Astrocyte (in vitro differentiated cells and primary cell): Measurements from ENCODE around the gene EDNRA. TPM values are rescaled to one million over a fixed set of nuclear protein-coding genes. Genes with fewer than 3 reads are reported as not detected.

Experiments used
- DNase-seq: peaks from one replicate; pipeline ENCODE4 v3.0.0-alpha.2; 2010; ENCODE audit warnings: low read depth
- FAIRE-seq: peaks from 2 replicates; lab custom pipeline; 2011; peaks lifted over from hg19 to GRCh38; lab: Jason Lieb, UNC
- H2AFZ ChIP-seq: 2 replicates; pipeline ENCODE4 v1.6.0; 2012; ENCODE audit warnings: low read depth, low read length, inconsistent platforms
- H3K27ac ChIP-seq: 2 replicates; pipeline ENCODE4 v1.5.1; 2011; ENCODE audit warnings: low read depth, low read length, inconsistent platforms
- H3K27me3 ChIP-seq: 2 replicates; pipeline ENCODE4 v1.6.0; 2011; ENCODE audit warnings: low read length, inconsistent platforms; ENCODE audit not compliant: insufficient read depth
- H3K36me3 ChIP-seq: 2 replicates; pipeline ENCODE4 v1.5.1; 2011; ENCODE audit warnings: low read length, inconsistent platforms; ENCODE audit not compliant: insufficient read depth
- H3K4me1 ChIP-seq: 2 replicates; pipeline ENCODE4 v1.5.1; 2011; ENCODE audit warnings: low read length, inconsistent platforms; ENCODE audit not compliant: insufficient read depth
- H3K4me2 ChIP-seq: 2 replicates; pipeline ENCODE4 v1.6.0; 2012; ENCODE audit warnings: low read length, inconsistent platforms
- H3K4me3 ChIP-seq: 2 replicates; pipeline ENCODE4 v1.5.1; 2011; ENCODE audit warnings: low read depth, mild to moderate bottlenecking, low read length, inconsistent platforms; ENCODE audit not compliant: insufficient read depth
- H3K79me2 ChIP-seq: 2 replicates; pipeline ENCODE4 v1.6.0; 2012; ENCODE audit warnings: mild to moderate bottlenecking, low read length, inconsistent platforms; ENCODE audit not compliant: insufficient read depth
- H3K9ac ChIP-seq: 2 replicates; pipeline ENCODE4 v1.6.0; 2012; ENCODE audit warnings: mild to moderate bottlenecking, low read length, inconsistent platforms
- H3K9me3 ChIP-seq: 2 replicates; pipeline ENCODE4 v1.5.1; 2012; ENCODE audit warnings: low read depth, mild to moderate bottlenecking, low read length, inconsistent platforms; ENCODE audit not compliant: insufficient read depth
- H4K20me1 ChIP-seq: 2 replicates; pipeline ENCODE4 v1.6.0; 2012; ENCODE audit warnings: low read length, inconsistent platforms; ENCODE audit not compliant: insufficient read depth
- H3K27ac Mint-ChIP-seq: one replicate; pipeline ENCODE4 v1.8.0; 2021; ENCODE audit warnings: mild to moderate bottlenecking, mixed read lengths; ENCODE audit not compliant: unreplicated experiment
- H3K27me3 Mint-ChIP-seq: one replicate; pipeline ENCODE4 v1.8.0; 2021; ENCODE audit warnings: low read depth, mixed read lengths; ENCODE audit not compliant: unreplicated experiment
- H3K36me3 Mint-ChIP-seq: one replicate; pipeline ENCODE4 v1.8.0; 2021; ENCODE audit warnings: low read depth, mixed read lengths; ENCODE audit not compliant: unreplicated experiment
- H3K4me1 Mint-ChIP-seq: one replicate; pipeline ENCODE4 v1.8.0; 2021; ENCODE audit warnings: low read depth, mixed read lengths; ENCODE audit not compliant: unreplicated experiment
- H3K4me3 Mint-ChIP-seq: one replicate; pipeline ENCODE4 v1.8.0; 2021; ENCODE audit warnings: mild to moderate bottlenecking, moderate library complexity, mixed read lengths; ENCODE audit not compliant: unreplicated experiment
- H3K9me3 Mint-ChIP-seq: one replicate; pipeline ENCODE4 v1.8.0; 2021; ENCODE audit warnings: mild to moderate bottlenecking, mixed read lengths; ENCODE audit not compliant: unreplicated experiment
- EZH2 ChIP-seq: IDR thresholded peaks from 2 replicates; pipeline ENCODE4 v1.6.1; 2012; ENCODE audit warnings: mild to moderate bottlenecking, low read length, inconsistent platforms; ENCODE audit not compliant: insufficient read depth
- total RNA-seq: library from RNA; stranded (reverse); gene quantifications from 2 replicates; pipeline ENCODE4 v1.2.1, GENCODE V29; 2021
- TF ChIP-seq, protein P1 (sequence below): IDR thresholded peaks from 2 replicates; pipeline ENCODE4 v1.5.1; 2011; ENCODE audit warnings: low read depth, mild to moderate bottlenecking, inconsistent platforms, low read length, moderate library complexity; ENCODE audit not compliant: insufficient read depth

The EDNRA gene
- total RNA-seq, 1 donor from 2014 or later, result 6.4 TPM

DNA sequence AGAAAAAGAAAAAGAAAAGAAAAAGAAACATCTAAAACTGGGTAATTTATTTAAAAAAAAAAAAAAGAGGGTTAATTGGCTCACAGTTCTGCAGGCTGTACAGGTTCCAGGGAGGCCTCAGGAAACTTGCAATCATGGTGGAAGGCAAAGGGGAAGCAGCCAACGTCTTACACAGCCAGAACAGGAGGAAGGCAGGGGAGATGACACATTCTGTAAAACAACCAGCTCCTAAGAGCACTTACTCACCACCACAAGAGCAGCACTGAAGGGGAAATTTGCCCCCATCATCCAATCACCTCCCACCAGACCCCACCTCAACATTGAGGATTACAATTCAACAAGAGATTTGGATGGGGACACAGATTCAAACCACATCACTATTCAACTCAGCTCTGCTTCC is 99.5 kb downstream of the EDNRA start:
- Histone ChIP-seq H3K79me2 (no peaks in the 10 kb centered on the region), H3K4me2 (no peak overlapping the region), H3K9me3 (no peaks in the 10 kb centered on the region), H2AFZ (no peak overlapping the region), H3K36me3 (no peaks in the 10 kb centered on the region), H3K4me1 (peaks cover 15% of the 10 kb centered on the region), H3K27me3 (no peaks in the 10 kb centered on the region), H3K9ac (no peak overlapping the region), H4K20me1 (no peaks in the 10 kb centered on the region), H3K4me3 (no peak overlapping the region), H3K27ac (no peak overlapping the region)
- Mint-ChIP-seq H3K4me1 (peaks cover 14% of the 10 kb centered on the region), H3K36me3 (no peaks in the 10 kb centered on the region), H3K4me3 (no peak overlapping the region), H3K27ac (no peak overlapping the region), H3K27me3 (no peaks in the 10 kb centered on the region), H3K9me3 (peaks cover 7% of the 10 kb centered on the region)
- FAIRE-seq (no peak), DNase-seq (peak; percentile 58)
- no peak for TF ChIP-seq EZH2
- TF ChIP-seq, protein P1, sequence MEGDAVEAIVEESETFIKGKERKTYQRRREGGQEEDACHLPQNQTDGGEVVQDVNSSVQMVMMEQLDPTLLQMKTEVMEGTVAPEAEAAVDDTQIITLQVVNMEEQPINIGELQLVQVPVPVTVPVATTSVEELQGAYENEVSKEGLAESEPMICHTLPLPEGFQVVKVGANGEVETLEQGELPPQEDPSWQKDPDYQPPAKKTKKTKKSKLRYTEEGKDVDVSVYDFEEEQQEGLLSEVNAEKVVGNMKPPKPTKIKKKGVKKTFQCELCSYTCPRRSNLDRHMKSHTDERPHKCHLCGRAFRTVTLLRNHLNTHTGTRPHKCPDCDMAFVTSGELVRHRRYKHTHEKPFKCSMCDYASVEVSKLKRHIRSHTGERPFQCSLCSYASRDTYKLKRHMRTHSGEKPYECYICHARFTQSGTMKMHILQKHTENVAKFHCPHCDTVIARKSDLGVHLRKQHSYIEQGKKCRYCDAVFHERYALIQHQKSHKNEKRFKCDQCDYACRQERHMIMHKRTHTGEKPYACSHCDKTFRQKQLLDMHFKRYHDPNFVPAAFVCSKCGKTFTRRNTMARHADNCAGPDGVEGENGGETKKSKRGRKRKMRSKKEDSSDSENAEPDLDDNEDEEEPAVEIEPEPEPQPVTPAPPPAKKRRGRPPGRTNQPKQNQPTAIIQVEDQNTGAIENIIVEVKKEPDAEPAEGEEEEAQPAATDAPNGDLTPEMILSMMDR, result no peak

DNA sequence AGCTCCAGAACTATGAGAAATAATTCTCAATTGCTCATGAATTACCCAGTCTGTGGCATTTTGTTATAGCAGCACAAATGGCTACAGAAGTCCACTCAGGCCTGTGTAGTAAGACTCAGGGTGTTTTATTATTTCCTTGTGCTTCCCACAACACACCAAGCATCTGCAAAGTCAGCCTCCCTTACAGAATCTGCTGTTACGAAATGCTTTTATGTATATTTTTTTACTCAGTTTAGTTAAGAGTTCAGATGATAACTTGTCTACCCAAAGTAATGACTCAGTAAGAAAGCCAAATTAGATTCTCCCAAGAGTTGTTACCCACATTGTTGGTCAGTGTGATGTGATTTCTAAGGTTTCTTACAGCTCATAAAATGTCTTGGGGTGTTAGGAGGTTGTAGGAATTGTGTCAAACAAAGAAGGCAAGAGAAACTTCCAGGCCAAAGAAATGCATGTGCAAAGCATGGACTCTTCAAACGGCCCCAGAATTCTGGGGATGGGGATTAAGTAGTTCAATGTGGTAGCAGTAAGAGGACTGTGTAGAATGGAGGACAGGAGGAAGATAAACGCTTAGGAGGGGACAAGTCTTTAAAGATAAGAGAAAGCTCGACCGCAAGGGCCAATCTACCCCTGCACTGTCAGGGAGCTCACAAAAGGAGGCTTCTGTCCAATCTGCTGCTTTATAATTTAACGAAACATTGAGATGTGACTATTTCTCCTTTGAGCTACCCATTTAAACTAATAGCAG is 100.9 kb downstream of the EDNRA start:
- Histone ChIP-seq H3K27me3 (no peaks in the 10 kb centered on the region), H3K79me2 (no peaks in the 10 kb centered on the region), H3K4me1 (peaks cover 15% of the 10 kb centered on the region), H2AFZ (no peak overlapping the region), H3K27ac (no peak overlapping the region), H3K4me2 (no peak overlapping the region), H3K36me3 (no peaks in the 10 kb centered on the region), H3K9me3 (no peaks in the 10 kb centered on the region), H3K9ac (no peak overlapping the region), H3K4me3 (no peak overlapping the region), H4K20me1 (no peaks in the 10 kb centered on the region)
- Mint-ChIP-seq H3K36me3 (no peaks in the 10 kb centered on the region), H3K9me3 (peaks cover 10% of the 10 kb centered on the region), H3K4me3 (no peak overlapping the region), H3K27me3 (no peaks in the 10 kb centered on the region), H3K4me1 (peaks cover 14% of the 10 kb centered on the region), H3K27ac (no peak overlapping the region)
- TF ChIP-seq, protein P1, result no peak
- no peak for TF ChIP-seq EZH2
- FAIRE-seq, result no peak
- DNase-seq, result peak; percentile 67
